BJ (cell line): ENCODE results near the gene COL5A2. TPM values are rescaled to one million over a fixed set of nuclear protein-coding genes. Genes with fewer than 3 reads are reported as not detected.

Experiments
- CTCF ChIA-PET: fragments of 350-600 bp; formaldehyde crosslinking; extraction: SDS; loops from one replicate; lab custom pipeline; 2021; ENCODE audit warnings: antibody characterized with exemption, inconsistent platforms; lab: Yijun Ruan, JAX
- POLR2A ChIA-PET: fragments of 300-600 bp; sonication (Branson Sonifier 250); formaldehyde crosslinking; extraction: SDS; loops from one replicate; lab custom pipeline; 2021; ENCODE audit warnings: antibody characterized with exemption; lab: Charles Lee
- DNase-seq: peaks from one replicate; pipeline ENCODE4 v3.0.0-alpha.2; 2011; ENCODE audit warnings: low read depth
- H3K27me3 ChIP-seq: 2 replicates; pipeline ENCODE4 v1.6.0; 2011; ENCODE audit warnings: low read length; ENCODE audit not compliant: control insufficient read depth, insufficient read depth
- H3K36me3 ChIP-seq: 2 replicates; pipeline ENCODE4 v1.5.1; 2011; ENCODE audit warnings: low read length; ENCODE audit not compliant: control insufficient read depth, insufficient read depth
- H3K4me3 ChIP-seq: 2 replicates; pipeline ENCODE4 v1.5.1; 2011; ENCODE audit warnings: low read depth, mild to moderate bottlenecking, control low read depth, low read length
- CTCF ChIP-seq: IDR thresholded peaks from 2 replicates; pipeline ENCODE4 v1.5.1; 2011; ENCODE audit warnings: low read depth, mild to moderate bottlenecking, control low read depth, inconsistent platforms, low read length, moderate library complexity; ENCODE audit not compliant: insufficient read depth
- polyA plus RNA-seq: library from polyadenylated mRNA; depleted of rRNA; stranded (reverse); fragments of >200 nt; gene quantifications from 2 replicates; pipeline ENCODE4 v1.2.3, GENCODE V29; 2011

Gene COL5A2
- polyA plus RNA-seq, 1 experiment: 351 TPM

- no peak for DNase-seq
- ChIA-PET CTCF (no interaction called here), POLR2A (no interaction called here)
- Histone ChIP-seq H3K4me3 (no peak overlapping the region), H3K36me3 (no peaks in the 10 kb centered on the region), H3K27me3 (no peaks in the 10 kb centered on the region)
- no peak for TF ChIP-seq CTCF
These were observed 20.3 kb downstream of the COL5A2 start for GRCh38 chr2:189159273-189159672.

GRCh38 chr2:189157939-189158338 is 21.6 kb downstream of the COL5A2 start:
- TF ChIP-seq CTCF: no peak
- DNase-seq: no peak
- Histone ChIP-seq H3K4me3 (no peak overlapping the region), H3K36me3 (no peaks in the 10 kb centered on the region), H3K27me3 (no peaks in the 10 kb centered on the region)
- ChIA-PET CTCF (no interaction called here), POLR2A (no interaction called here)

- CTCF ChIA-PET: interaction anchor here (3.0 kb wide), 1 partner anchor 14 kb away, joined by 10 read pairs; no protein-coding TSS in a partner anchor
- no peak for DNase-seq
These were observed 22.1 kb downstream of the COL5A2 start for GRCh38 chr2:189157456-189157855.

GRCh38 chr2:189155795-189156194 is 23.8 kb downstream of the COL5A2 start:
- POLR2A ChIA-PET: no interaction called here
- DNase-seq: no peak
- no peak for TF ChIP-seq CTCF
- CTCF ChIA-PET: interaction anchor here (1.2 to 3.0 kb wide), 2 partner anchors 13 to 39 kb away, joined by 3 to 10 read pairs; no protein-coding TSS in a partner anchor
- Histone ChIP-seq H3K27me3 (no peaks in the 10 kb centered on the region), H3K36me3 (no peaks in the 10 kb centered on the region), H3K4me3 (no peak overlapping the region)

More at GRCh38 chr2:189157456-189157855, 22.1 kb downstream of the COL5A2 start:
- TF ChIP-seq CTCF: no peak
- Histone ChIP-seq H3K4me3 (no peak overlapping the region), H3K27me3 (no peaks in the 10 kb centered on the region), H3K36me3 (no peaks in the 10 kb centered on the region)
- POLR2A ChIA-PET: no interaction called here

- TF ChIP-seq CTCF: no peak
- Histone ChIP-seq H3K27me3 (no peaks in the 10 kb centered on the region), H3K4me3 (no peak overlapping the region), H3K36me3 (no peaks in the 10 kb centered on the region)
- POLR2A ChIA-PET: no interaction called here
- CTCF ChIA-PET: interaction anchor here (1.4 kb wide), 1 partner anchor 40 kb away, joined by 3 read pairs; no protein-coding TSS in a partner anchor
- DNase-seq: no peak
These were observed 25.9 kb downstream of the COL5A2 start for GRCh38 chr2:189153619-189154018.
